GM06990 (cell line): ENCODE results near the gene TIMM17A.
"Not testable (repeated sequence)": the region's sequence is repeated elsewhere in the genome, so short reads cannot be mapped to it uniquely, and the experiment has no call there.

Experiments used
- DNase-seq: peaks from one replicate; pipeline ENCODE4 v3.0.0-alpha.2; 2011; ENCODE audit not compliant: insufficient read length; ENCODE audit errors: extremely low read depth
- H3K27me3 ChIP-seq: replicated peaks from 2 replicates; pipeline ENCODE4 v1.6.0; 2011; ENCODE audit warnings: low read length; ENCODE audit not compliant: control insufficient read depth, insufficient read depth
- H3K36me3 ChIP-seq: 2 replicates; pipeline ENCODE4 v1.5.1; 2011; ENCODE audit warnings: low read length; ENCODE audit not compliant: control insufficient read depth, insufficient read depth
- H3K4me3 ChIP-seq: replicated peaks from 2 replicates; pipeline ENCODE4 v1.5.1; 2011; ENCODE audit warnings: low read depth, mild to moderate bottlenecking, control low read depth, low read length
- CTCF ChIP-seq: IDR thresholded peaks from 2 replicates; pipeline ENCODE4 v1.5.1; 2011; ENCODE audit warnings: low read length, control low read depth, mild to moderate bottlenecking, inconsistent platforms; ENCODE audit not compliant: insufficient read depth, poor library complexity, severe bottlenecking

Gene TIMM17A

GRCh38 chr1:201958348-201958747, 3.0 kb downstream of the TIMM17A start:
- Histone ChIP-seq H3K27me3 (no peaks in the 10 kb centered on the region), H3K36me3 (peaks cover 6% of the 10 kb centered on the region), H3K4me3 (no peak overlapping the region)
- no peak for DNase-seq
- no peak for TF ChIP-seq CTCF

GRCh38 chr1:201962382-201962781, 7.1 kb downstream of the TIMM17A start:
- DNase-seq, H3K4me3 ChIP-seq, H3K27me3 ChIP-seq, H3K36me3 ChIP-seq: not testable (repeated sequence)

GRCh38 chr1:201964261-201964660, 9.0 kb downstream of the TIMM17A start:
- H3K36me3 ChIP-seq, result peaks cover 6% of the 10 kb centered on the region
- H3K4me3 ChIP-seq, result no peak overlapping the region
- no peak for DNase-seq
- no peaks in the 10 kb centered on the region for H3K27me3 ChIP-seq
- TF ChIP-seq CTCF, result no peak

GRCh38 chr1:201966171-201966570, 10.9 kb downstream of the TIMM17A start:
- Histone ChIP-seq H3K4me3 (no peak overlapping the region), H3K36me3 (peaks cover 7% of the 10 kb centered on the region), H3K27me3 (no peaks in the 10 kb centered on the region)
- no peak for DNase-seq
- no peak for TF ChIP-seq CTCF

GRCh38 chr1:201968202-201968925, 13.1 kb downstream of the TIMM17A start:
- Histone ChIP-seq H3K4me3 (no peak overlapping the region), H3K27me3 (no peaks in the 10 kb centered on the region), H3K36me3 (peaks cover 5% of the 10 kb centered on the region)
- TF ChIP-seq CTCF, result no peak
- DNase-seq, result no peak

DNA sequence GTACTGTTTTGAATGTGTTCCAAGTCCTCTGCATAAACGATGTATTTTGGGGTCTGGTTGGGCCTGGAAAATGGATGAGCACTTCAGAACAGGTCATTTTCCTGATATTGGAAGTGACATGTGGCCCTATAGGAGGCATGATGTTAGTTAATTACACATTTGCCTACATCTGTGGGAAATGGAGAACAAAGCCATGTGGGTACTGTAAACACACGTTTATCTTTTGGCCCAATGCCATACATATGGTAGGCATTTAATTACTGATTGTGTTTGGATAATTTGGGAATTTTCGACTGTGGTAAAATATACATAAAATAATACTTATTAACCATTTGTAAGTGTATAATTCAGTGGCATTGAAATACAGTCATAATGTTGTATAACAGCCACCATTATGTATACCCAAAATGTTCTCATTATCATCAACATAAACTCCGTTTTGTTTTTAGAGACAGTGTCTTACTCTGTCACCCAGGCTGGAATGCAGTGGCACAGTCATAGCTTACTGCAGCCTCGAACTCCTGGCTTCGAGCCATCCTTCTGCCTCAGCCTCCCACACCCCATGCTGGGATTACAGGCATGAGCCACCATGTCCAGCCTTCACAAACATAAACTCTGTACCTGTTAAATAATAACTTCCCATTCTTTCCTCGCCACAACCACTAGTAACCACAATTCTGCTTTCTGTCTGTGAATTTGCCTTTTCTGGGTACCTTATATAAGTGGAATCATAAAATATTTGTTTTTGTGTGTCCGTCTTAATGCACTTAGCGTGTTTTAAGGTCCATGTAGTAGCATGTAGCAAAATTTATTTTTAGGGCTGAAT, 15.2 kb downstream of the TIMM17A start:
- peaks cover 2% of the 10 kb centered on the region; the same call in 1 of the 2 replicates for H3K36me3 ChIP-seq
- no peaks in the 10 kb centered on the region for H3K27me3 ChIP-seq
- DNase-seq, result no peak
- no peak overlapping the region for H3K4me3 ChIP-seq
- TF ChIP-seq CTCF, result no peak
